NB4 (cell line): ENCODE results near the gene SRC.

Experiments used
- CTCF ChIP-seq: IDR thresholded peaks from one replicate; pipeline ENCODE4 v1.5.1; 2012; ENCODE audit warnings: low read depth, low read length
- POLR2A ChIP-seq: IDR thresholded peaks from 2 replicates; pipeline ENCODE4 v1.6.1; 2011; ENCODE audit warnings: mild to moderate bottlenecking; ENCODE audit not compliant: insufficient read length; ENCODE audit errors: extremely low read depth

GRCh38 chr20:37379967-37380828 lies 34.3 kb downstream of the SRC start:
- TF ChIP-seq CTCF, result no peak
- TF ChIP-seq POLR2A, result no peak
